ENCODE measurements around the gene PIEZO2. TPM values are rescaled to one million over a fixed set of nuclear protein-coding genes. Genes with fewer than 3 reads are reported as not detected.

Gene PIEZO2
- total RNA-seq, 1 experiment from 2014 or later, result 10.7 TPM

GRCh38 chr18:11031966-11032365 lies 117.4 kb downstream of the PIEZO2 start (continued):
- no peak for TF ChIP-seq OVOL2 (CRISPR knock-in tag; IDR thresholded peaks at IDR 0.05; ENCODE audit: borderline replicate concordance)
- TF ChIP-seq, protein P1, sequence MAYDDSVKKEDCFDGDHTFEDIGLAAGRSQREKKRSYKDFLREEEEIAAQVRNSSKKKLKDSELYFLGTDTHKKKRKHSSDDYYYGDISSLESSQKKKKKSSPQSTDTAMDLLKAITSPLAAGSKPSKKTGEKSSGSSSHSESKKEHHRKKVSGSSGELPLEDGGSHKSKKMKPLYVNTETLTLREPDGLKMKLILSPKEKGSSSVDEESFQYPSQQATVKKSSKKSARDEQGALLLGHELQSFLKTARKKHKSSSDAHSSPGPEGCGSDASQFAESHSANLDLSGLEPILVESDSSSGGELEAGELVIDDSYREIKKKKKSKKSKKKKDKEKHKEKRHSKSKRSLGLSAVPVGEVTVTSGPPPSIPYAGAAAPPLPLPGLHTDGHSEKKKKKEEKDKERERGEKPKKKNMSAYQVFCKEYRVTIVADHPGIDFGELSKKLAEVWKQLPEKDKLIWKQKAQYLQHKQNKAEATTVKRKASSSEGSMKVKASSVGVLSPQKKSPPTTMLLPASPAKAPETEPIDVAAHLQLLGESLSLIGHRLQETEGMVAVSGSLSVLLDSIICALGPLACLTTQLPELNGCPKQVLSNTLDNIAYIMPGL (CRISPR knock-in tag; IDR thresholded peaks at IDR 0.05), result no peak

DNA sequence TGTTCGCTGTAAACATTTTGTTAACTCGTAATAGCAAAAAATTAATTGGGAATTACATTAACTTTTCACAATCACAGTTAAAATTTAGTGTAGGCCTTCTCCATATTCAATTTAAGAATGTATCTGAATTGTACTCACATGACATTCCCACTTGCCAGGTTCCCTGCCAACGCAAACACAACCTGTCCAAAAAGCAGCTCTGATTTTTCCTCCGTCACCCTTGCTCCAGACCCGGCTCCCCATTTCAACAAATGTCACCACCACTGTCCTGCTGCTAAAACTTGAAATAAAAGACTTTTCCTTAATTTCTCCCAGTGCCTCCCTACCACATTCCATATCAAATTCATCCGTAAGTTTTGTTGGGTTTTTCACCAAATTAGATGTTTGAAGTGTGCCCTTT lies 120.3 kb downstream of the PIEZO2 start:
- ChIA-PET POLR2A (no interaction called here), CTCF (interaction anchor here (1.2 kb wide), 1 partner anchor 9 kb away, joined by 3 read pairs; no protein-coding TSS in a partner anchor)
- Mint-ChIP-seq H3K27ac (no peak overlapping the region), H3K36me3 (peaks cover 11% of the 10 kb centered on the region), H3K27me3 (ENCODE audit: low read depth) (no peaks in the 10 kb centered on the region), H3K4me3 (no peak overlapping the region), H3K9me3 (peaks cover 6% of the 10 kb centered on the region), H3K4me1 (peaks cover 5% of the 10 kb centered on the region; the same call in 1 of the 2 replicates)
- ATAC-seq, result no peak
- no peak for DNase-seq (ENCODE audit: low spot score)
- TF ChIP-seq GTF2I (CRISPR knock-in tag; conservative IDR thresholded peaks at IDR 0.05) (no peak), ZNF263 (CRISPR knock-in tag; IDR thresholded peaks at IDR 0.05; ENCODE audit: low read depth) (no peak), CDX4 (CRISPR knock-in tag; IDR thresholded peaks at IDR 0.05; ENCODE audit: borderline replicate concordance) (no peak)

DNA sequence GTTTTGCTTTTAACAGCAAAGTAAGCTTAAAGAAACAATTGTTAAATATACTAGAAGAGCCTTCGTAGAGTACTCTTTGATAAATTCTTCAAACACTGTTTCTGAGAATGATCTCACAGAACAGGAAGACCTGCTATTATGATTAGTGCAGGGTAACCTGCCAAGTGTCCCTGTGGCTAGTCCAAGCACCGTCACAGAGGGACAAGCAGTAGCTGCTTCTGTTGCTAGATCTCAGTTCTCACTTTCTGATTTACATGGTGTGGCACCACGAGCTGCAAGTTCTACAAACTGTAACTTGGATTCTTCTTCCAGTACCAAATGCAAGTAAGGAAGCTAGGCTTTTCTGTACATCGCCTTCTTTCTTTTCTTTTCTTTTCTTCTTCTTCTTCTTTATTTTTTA lies 121.5 kb downstream of the PIEZO2 start:
- Mint-ChIP-seq H3K27ac (no peak overlapping the region), H3K27me3 (ENCODE audit: low read depth) (no peaks in the 10 kb centered on the region), H3K4me3 (no peak overlapping the region), H3K4me1 (peaks cover 5% of the 10 kb centered on the region; the same call in 1 of the 2 replicates), H3K36me3 (peaks cover 11% of the 10 kb centered on the region), H3K9me3 (peaks cover 6% of the 10 kb centered on the region)
- POLR2A ChIA-PET, result no interaction called here
- no peak for DNase-seq (ENCODE audit: low spot score)
- CTCF ChIA-PET, result interaction anchor here (0.9 to 2.8 kb wide), 2 partner anchors 13 to 525 kb away, joined by 3 to 12 read pairs; no protein-coding TSS in a partner anchor
- no peak for ATAC-seq
- TF ChIP-seq PRDM15 (CRISPR knock-in tag; IDR thresholded peaks at IDR 0.05) (no peak), ZNF423 (CRISPR knock-in tag; IDR thresholded peaks at IDR 0.05) (no peak), ZNF416 (CRISPR knock-in tag; IDR thresholded peaks at IDR 0.05) (no peak), FOXP1 (CRISPR knock-in tag; IDR thresholded peaks at IDR 0.05; ENCODE audit: borderline replicate concordance) (no peak), ATF6 (CRISPR knock-in tag; IDR thresholded peaks at IDR 0.05) (no peak), ATF2 (CRISPR knock-in tag; IDR thresholded peaks at IDR 0.05; ENCODE audit: borderline replicate concordance, low read depth) (no peak), AFF4 (CRISPR knock-in tag; IDR thresholded peaks at IDR 0.05; ENCODE audit: borderline replicate concordance) (no peak), CBFB (CRISPR knock-in tag; IDR thresholded peaks at IDR 0.05; ENCODE audit: low read depth) (no peak), MYBL2 (CRISPR knock-in tag; IDR thresholded peaks at IDR 0.05) (no peak), ETV6 (CRISPR knock-in tag; IDR thresholded peaks at IDR 0.05) (no peak), EMX1 (CRISPR knock-in tag; IDR thresholded peaks at IDR 0.05) (no peak), RELA (CRISPR knock-in tag; IDR thresholded peaks at IDR 0.05; ENCODE audit: borderline replicate concordance) (no peak)
- TF ChIP-seq, protein P2, sequence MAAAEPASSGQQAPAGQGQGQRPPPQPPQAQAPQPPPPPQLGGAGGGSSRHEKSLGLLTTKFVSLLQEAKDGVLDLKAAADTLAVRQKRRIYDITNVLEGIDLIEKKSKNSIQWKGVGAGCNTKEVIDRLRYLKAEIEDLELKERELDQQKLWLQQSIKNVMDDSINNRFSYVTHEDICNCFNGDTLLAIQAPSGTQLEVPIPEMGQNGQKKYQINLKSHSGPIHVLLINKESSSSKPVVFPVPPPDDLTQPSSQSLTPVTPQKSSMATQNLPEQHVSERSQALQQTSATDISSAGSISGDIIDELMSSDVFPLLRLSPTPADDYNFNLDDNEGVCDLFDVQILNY (CRISPR knock-in tag; IDR thresholded peaks at IDR 0.05), result no peak
